Neural cell (in vitro differentiated cells): Measurements from ENCODE around the gene HIF1A.

ENCODE experiments used
- CTCF ChIP-seq: fragments of 450-650 bp; IDR thresholded peaks from 2 replicates; pipeline ENCODE4 v1.5.1; 2014; ENCODE audit warnings: antibody characterized with exemption, mild to moderate bottlenecking, moderate library complexity; ENCODE audit not compliant: poor library complexity, severe bottlenecking
- EP300 ChIP-seq: fragments of 450-650 bp; conservative IDR thresholded peaks from 2 replicates; pipeline ENCODE4 v1.6.1; 2014; ENCODE audit warnings: antibody characterized with exemption, mild to moderate bottlenecking, moderate library complexity; ENCODE audit not compliant: poor library complexity, severe bottlenecking

DNA sequence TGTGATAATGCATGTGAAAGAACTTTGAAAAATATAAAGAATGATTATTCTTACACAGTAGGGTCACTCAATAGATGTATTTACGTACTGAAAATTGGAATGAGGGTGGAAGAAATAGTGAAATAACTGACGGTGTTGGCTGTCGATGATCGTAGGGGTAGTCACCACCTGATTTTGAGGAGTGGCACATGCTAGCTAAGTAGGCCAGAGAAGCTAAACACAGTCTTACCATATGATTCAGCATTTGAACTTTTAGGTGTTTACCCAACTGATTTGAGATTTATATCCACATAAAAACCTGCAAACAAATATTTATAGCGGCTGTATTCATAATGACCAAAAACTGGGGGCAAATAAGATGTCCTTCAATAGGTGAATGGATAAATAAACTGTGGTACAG is 47.6 kb upstream of the HIF1A start:
- TF ChIP-seq EP300 (no peak), CTCF (no peak)
